ENCODE measurements around the gene ATXN2. TPM values are rescaled to one million over a fixed set of nuclear protein-coding genes. Genes with fewer than 3 reads are reported as not detected.

ATXN2 gene
- total RNA-seq, 2 donors from 2014 or later = 40.4 to 54.7 TPM

DNA sequence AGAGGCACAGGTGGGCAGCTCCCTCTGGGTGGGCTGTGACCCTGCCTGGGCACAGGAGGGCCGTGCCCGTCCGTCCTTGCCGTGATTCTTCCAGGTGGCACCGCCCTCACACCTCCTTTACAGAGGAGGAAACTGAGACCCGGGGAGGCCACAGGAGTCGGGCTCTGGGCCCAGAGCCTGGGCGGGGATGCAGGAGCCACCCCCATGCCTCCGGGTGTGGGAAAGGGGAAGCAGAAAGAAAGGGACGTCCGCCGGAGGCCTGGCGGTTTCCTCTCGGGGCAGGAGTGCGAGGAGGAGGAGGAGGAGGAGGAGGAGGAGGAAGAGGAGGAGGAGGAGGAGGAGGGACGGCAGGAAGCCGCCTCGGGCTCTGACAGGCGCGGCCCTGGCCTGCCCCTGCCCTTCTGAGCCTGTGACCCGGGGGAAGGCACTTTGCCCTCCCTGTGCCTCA lies 170.4 kb downstream of the ATXN2 start:
- Mint-ChIP-seq H3K4me3 (peak overlapping the region; percentile 81), H3K9me3 (no peaks in the 10 kb centered on the region), H3K36me3 (ENCODE audit: low read depth) (peaks cover 34% of the 10 kb centered on the region), H3K4me1 (peaks cover 58% of the 10 kb centered on the region), H3K27me3 (no peaks in the 10 kb centered on the region), H3K27ac (peak overlapping the region; percentile 46)
- no peak for ATAC-seq (replicated peaks)

DNA sequence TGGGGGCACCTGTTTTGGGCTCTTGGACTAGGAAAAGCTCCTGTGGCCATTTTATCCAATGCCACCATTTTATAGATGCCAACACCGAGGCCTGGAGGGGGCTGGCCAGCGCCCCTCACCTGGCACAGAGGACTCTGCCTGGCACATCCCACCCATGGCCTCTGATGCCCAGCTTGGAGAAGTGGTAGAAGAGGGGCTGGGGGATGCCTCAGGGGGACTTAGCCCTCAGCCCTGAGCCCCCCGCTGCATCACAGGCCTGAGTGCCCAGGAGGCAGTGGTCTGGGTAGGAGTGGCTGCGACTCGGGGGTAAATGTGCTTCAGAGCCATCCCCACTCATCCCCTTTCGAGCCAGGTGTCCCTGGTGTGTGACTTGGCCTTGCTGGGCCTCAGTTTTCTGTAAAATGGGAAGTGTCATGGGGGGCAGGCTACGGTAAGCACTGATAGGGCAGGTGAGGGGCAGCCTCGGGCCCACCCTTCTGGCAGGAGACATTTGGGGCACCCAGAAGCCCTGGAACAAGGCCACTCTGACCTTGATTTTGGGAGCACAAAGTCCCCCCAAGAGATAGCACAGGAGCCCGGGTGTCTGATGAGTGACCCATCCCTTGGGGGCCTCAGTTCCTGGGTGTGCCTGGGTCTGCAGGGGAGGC lies 170.9 kb downstream of the ATXN2 start:
- ATAC-seq (replicated peaks) = no peak
- Mint-ChIP-seq H3K27me3 (no peaks in the 10 kb centered on the region), H3K4me3 (peak overlapping the region; percentile 81), H3K36me3 (ENCODE audit: low read depth) (peaks cover 34% of the 10 kb centered on the region), H3K4me1 (peaks cover 58% of the 10 kb centered on the region), H3K27ac (peak overlapping the region; percentile 46), H3K9me3 (no peaks in the 10 kb centered on the region)

DNA sequence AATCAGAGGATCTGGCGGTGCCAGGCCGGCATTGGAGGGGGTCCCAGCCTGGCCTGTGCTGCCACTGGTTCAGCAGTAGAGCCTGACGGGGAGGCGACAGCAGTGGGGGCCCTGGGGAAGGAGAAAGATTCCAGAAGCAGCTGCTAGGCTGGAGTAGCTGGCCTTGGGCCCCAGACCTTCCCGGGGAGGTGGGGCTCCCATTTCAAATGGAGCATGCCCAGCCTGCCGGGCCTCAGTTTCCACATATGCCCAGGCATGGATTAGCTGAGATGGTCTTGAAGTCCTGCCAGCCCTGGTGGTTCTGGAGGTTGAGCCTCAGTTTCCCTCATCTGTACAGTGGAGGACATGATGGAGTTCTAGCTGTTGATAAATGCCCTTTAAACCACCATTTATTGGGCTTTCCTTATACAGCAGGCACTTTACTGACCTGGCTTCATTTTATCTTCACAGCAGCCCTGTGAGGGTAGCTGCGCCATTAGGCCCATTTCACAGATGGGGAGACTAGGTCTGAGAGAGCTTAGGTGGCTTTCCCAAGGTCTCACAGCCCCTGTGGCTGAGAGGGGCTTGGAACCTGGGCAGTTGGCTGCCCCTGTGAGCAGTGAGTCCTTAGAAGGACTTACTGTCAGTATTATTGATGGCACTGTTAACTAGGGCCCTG lies 171.6 kb downstream of the ATXN2 start:
- Mint-ChIP-seq H3K4me1 (peaks cover 58% of the 10 kb centered on the region), H3K27ac (no peak overlapping the region), H3K27me3 (no peaks in the 10 kb centered on the region), H3K36me3 (ENCODE audit: low read depth) (peaks cover 35% of the 10 kb centered on the region), H3K4me3 (peak overlapping the region; percentile 81), H3K9me3 (no peaks in the 10 kb centered on the region)
- no peak for ATAC-seq (replicated peaks)

DNA sequence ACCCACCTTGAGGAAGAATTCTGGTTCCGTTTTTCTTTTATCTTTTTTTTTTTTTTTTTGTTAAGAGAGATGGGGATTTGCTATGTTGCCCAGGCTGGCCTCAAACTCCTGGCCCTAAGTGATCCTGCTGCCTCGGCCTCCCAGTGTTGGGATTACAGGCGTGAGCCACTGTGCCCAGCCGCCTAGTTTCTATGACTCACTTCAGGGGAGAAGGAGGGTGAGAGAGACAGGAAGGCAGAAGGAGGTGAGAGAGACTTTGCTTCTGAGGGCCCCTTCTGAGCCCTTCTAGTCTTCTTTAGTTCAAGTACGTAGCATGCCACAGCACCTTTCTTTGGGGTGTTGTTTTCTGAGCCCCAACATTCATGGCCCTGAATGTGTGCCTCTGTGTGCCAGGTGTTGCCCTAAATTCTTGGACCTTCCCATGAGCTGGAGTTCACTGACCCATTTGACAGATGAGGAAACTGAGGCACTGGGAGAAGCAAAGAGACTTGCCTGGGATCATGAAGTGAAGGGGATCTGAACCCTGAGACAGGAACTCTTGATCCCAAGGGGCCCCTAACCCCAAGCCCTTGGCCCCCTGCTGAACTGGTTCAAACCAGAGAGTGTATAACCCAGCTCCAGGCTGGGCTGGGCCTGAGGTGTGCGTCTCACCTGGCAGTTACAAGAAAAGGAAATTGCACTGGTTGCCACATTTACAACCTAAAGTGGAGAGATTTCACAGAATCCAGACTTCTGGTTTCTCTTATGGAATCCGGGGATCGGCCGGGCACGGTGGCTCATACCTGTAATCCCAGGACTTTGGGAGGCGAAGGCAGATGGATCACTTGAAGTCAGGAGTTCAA lies 172.6 kb downstream of the ATXN2 start:
- Mint-ChIP-seq H3K9me3 (no peaks in the 10 kb centered on the region), H3K36me3 (ENCODE audit: low read depth) (peaks cover 35% of the 10 kb centered on the region), H3K4me3 (peak overlapping the region; percentile 71), H3K4me1 (peaks cover 51% of the 10 kb centered on the region), H3K27ac (peak overlapping the region; percentile 89), H3K27me3 (no peaks in the 10 kb centered on the region)
- peak; percentile 78 for ATAC-seq (replicated peaks)

DNA sequence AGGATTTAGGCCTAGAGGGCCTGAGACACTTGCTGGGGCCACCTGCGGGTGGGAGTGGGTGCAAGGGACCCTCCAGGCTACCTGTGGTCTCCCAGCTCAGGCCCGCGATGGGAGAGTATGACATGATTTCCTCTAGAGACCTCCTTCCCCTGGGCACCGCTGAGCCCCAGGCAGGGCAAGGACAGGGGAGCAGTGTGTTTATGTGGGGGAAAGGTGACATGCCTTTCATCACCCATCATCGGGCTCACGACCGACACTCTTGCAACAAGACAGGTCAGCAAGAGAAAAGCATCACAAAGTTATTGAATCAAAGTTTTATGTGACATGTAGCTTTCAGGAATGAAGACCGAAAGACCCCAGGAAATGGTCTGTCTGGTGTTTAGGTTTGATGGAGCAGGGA lies 173.5 kb downstream of the ATXN2 start:
- Mint-ChIP-seq H3K27me3 (no peaks in the 10 kb centered on the region), H3K4me3 (peak overlapping the region; percentile 71), H3K27ac (peak overlapping the region; percentile 89), H3K4me1 (peaks cover 44% of the 10 kb centered on the region), H3K36me3 (ENCODE audit: low read depth) (peaks cover 44% of the 10 kb centered on the region), H3K9me3 (no peaks in the 10 kb centered on the region)
- no peak for ATAC-seq (replicated peaks)

DNA sequence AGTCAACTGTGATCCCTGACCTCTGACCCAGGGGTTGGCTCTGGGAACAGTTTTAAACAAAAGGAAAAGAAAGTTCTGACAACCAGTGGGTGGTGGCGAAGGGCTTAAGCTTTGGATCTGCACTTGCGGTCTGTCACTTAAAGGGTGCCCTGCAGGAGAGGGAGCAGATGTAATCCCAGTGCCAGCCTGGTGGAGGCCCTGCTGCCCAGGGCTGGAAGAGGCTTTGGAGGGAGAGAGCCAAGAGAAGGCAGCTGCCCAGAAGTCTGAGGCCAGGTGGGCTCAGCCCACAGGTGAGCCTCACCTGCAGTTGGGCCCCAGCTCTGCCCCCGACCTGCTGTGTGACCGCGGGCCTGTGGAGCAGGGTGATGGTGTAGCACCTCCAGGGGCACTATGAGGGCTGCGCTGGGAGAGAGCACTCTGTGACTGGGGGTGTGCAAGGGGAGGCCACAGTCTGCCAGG lies 174.3 kb downstream of the ATXN2 start:
- Mint-ChIP-seq H3K4me1 (peaks cover 37% of the 10 kb centered on the region), H3K27ac (peak overlapping the region; percentile 67), H3K9me3 (no peaks in the 10 kb centered on the region), H3K36me3 (ENCODE audit: low read depth) (peaks cover 52% of the 10 kb centered on the region), H3K27me3 (no peaks in the 10 kb centered on the region), H3K4me3 (peak overlapping the region; percentile 71)
- no peak for ATAC-seq (replicated peaks)

DNA sequence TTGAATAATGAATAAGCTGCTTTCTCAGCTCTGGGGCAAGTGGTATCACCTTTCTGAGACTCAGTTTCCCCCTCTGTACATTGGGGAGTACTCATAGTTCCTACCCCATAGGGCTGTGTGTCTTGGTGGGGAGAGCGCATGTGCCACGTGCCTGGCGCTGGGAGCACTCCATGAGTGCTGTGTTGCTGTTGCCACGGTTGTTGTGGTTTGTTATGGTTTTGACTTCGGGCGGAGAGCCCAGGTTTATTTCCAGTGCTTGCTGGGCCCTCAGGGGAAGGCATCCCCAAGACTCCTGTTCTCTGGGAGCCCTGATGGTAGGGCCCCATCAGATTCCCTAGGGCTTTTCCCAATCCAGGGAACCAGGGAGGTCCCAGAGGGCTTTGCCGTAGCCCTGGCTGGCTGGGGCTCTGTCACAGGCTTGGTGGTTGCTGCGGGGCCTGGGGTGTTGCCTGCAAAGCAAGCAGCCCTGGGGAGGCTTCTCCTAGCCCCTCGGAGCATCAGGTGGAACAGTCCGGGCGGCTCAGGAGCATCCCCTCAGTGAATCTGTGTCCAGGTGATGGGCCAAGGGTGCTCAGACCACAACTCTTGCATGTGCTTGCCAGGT lies 174.8 kb downstream of the ATXN2 start:
- H3K4me3 Mint-ChIP-seq = peak overlapping the region; percentile 71
- H3K27ac Mint-ChIP-seq = peak overlapping the region; percentile 67

DNA sequence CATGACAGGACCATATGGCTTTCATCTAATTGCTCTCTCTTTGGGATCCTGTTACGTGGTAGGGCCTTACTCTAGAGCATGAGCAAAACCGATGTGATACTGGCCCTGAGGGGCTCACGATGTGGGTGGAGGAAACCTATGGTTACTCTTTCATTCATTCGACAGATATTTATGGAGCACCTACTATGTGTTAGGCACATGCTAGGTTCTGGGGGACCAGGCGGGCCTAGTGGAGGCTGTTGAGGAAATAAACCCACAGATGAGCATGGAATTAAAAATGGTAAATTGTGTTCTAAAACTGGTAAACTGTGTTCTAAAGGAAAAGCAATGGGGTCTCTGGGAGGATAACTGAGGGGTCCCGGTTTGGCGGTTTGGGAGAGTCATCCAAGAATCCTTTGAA lies 178.6 kb downstream of the ATXN2 start:
- Mint-ChIP-seq H3K4me3 (no peak overlapping the region), H3K27me3 (no peaks in the 10 kb centered on the region), H3K9me3 (no peaks in the 10 kb centered on the region), H3K4me1 (peaks cover 18% of the 10 kb centered on the region), H3K36me3 (ENCODE audit: low read depth) (peaks cover 66% of the 10 kb centered on the region), H3K27ac (no peak overlapping the region)
- ATAC-seq (replicated peaks) = no peak

More for the DNA sequence above, 174.8 kb downstream of the ATXN2 start:
- no peak for ATAC-seq (replicated peaks)
- no peaks in the 10 kb centered on the region for H3K27me3 Mint-ChIP-seq
- peaks cover 37% of the 10 kb centered on the region for H3K4me1 Mint-ChIP-seq
- H3K36me3 Mint-ChIP-seq (ENCODE audit: low read depth) = peaks cover 57% of the 10 kb centered on the region
- no peaks in the 10 kb centered on the region for H3K9me3 Mint-ChIP-seq

DNA sequence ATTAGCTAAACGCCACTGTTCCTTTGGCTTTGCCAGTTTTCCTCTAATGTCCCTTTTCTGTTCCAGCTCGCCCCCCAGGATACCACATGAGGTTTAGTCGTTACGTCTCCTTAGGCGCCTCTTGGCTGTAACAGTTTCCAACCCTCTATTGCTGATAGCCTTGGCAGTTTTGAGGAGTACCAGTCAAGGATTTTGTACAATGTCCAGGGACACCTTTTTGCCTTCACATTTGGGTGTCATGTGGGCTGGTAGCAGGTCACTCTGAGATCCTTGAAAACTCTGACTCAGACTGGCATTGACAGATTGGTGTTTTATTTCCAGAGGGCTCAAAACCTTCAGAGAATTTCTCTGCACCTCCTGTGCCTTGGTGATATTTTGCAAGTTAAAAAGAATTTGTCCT lies 179.3 kb downstream of the ATXN2 start:
- H3K9me3 Mint-ChIP-seq = no peaks in the 10 kb centered on the region
- no peak for ATAC-seq (replicated peaks)
- peaks cover 66% of the 10 kb centered on the region for H3K36me3 Mint-ChIP-seq (ENCODE audit: low read depth)
- peaks cover 16% of the 10 kb centered on the region for H3K4me1 Mint-ChIP-seq
- no peak overlapping the region for H3K4me3 Mint-ChIP-seq
- H3K27ac Mint-ChIP-seq = no peak overlapping the region
- H3K27me3 Mint-ChIP-seq = no peaks in the 10 kb centered on the region

DNA sequence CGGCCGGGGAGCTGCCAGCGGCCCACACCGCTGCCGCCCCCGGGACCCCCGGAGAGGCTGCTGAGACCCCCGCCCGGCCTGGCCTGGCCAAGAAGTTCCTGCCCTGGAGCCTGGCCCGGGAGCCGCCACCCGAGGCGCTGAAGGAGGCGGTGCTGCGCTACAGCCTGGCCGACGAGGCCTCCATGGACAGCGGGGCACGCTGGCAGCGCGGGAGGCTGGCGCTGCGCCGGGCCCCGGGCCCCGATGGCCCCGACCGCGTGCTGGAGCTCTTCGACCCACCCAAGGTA lies 180.6 kb downstream of the ATXN2 start:
- Mint-ChIP-seq H3K27me3 (no peaks in the 10 kb centered on the region), H3K4me1 (peaks cover 16% of the 10 kb centered on the region), H3K36me3 (ENCODE audit: low read depth) (peaks cover 62% of the 10 kb centered on the region), H3K4me3 (no peak overlapping the region), H3K27ac (no peak overlapping the region), H3K9me3 (no peaks in the 10 kb centered on the region)
- ATAC-seq (replicated peaks) = no peak

DNA sequence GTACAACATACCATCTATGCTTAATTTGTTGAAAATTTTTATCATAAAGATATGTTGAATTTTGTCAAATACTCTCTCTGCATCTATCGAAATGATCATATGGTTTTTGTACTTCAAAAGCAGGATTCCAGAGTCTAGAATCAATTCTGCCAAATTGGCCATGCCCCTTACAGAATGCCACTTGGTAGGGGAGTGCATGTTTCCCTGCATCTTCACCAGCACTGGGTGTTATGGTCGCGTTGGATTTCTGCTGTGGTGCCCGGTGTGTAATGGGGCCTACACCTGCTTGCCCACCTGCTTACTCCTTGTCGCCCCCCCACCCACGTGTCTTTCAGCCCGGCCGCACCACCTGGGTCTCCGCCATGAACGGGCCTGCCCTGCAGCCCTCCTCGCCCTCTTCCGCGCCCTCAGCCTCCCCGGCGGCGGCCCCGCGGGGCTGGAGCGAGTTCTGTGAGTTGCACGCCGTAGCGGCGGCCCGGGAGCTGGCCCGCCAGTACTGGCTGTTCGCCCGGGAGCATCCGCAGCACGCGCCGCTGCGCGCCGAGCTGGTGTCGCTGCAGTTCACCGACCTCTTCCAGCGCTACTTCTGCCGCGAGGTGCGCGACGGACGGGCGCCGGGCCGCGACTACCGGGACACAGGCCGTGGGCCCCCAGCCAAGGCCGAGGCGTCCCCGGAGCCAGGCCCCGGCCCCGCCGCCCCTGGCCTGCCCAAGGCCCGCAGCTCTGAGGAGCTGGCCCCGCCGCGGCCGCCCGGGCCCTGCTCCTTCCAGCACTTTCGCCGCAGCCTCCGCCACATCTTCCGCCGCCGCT lies 181.1 kb downstream of the ATXN2 start:
- peaks cover 21% of the 10 kb centered on the region for H3K4me1 Mint-ChIP-seq
- H3K27me3 Mint-ChIP-seq = no peaks in the 10 kb centered on the region
- ATAC-seq (replicated peaks) = no peak
- no peaks in the 10 kb centered on the region for H3K9me3 Mint-ChIP-seq
- no peak overlapping the region for H3K4me3 Mint-ChIP-seq
- H3K36me3 Mint-ChIP-seq (ENCODE audit: low read depth) = peaks cover 61% of the 10 kb centered on the region
- H3K27ac Mint-ChIP-seq = no peak overlapping the region

DNA sequence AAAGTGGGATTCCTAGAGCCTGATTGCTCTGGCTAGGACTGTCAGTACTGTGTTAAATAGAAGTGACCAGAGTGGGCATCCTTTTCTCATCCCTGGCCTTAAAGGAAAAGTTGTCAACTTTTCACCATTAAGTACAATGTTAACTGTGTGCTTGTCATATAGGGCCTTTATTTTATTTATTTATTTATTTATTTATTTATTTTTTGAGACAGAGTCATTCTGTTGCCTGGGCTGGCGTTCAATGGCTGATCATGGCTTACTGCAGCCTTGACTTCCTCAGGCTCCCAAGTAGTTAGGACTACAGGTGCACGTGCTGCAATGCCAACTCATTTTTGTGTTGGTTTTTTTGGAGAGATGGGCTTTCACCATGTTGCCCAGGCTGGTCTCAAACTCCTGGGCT lies 181.8 kb downstream of the ATXN2 start:
- Mint-ChIP-seq H3K4me3 (no peak overlapping the region), H3K27me3 (no peaks in the 10 kb centered on the region), H3K4me1 (peaks cover 21% of the 10 kb centered on the region), H3K9me3 (no peaks in the 10 kb centered on the region), H3K27ac (no peak overlapping the region), H3K36me3 (ENCODE audit: low read depth) (peaks cover 54% of the 10 kb centered on the region)
- no peak for ATAC-seq (replicated peaks)

DNA sequence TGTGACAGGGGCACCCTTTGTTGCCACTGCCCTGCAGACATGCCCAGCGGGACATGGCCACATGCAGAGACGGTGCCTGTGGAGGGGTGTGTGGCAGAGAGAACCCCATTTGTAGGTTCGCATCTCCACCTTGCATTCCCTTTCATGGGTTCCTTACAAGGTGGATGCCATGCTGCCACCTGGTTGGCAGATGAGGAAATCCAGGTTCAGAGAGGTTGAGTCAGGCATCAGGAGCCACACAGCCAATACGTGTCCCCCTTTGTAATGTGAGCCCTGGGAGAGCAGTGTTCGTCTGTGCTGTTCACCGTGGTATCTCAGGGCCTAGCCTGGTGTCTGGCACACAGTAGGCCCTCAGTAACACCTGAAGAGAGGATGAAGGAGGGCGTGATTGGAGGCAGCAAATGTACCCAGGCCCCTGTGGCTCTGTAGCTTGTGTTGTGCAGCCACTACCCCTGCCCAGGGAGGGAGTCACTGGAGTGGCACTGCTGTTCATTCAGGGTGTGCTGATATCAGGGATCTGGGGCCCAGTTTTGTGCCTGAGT lies 184.3 kb downstream of the ATXN2 start:
- H3K36me3 Mint-ChIP-seq (ENCODE audit: low read depth) = peaks cover 29% of the 10 kb centered on the region
- no peaks in the 10 kb centered on the region for H3K27me3 Mint-ChIP-seq
- H3K27ac Mint-ChIP-seq = peak overlapping the region; percentile 64
- H3K9me3 Mint-ChIP-seq = no peaks in the 10 kb centered on the region
- no peak overlapping the region for H3K4me3 Mint-ChIP-seq
- H3K4me1 Mint-ChIP-seq = peaks cover 31% of the 10 kb centered on the region
- ATAC-seq (replicated peaks) = no peak

All from activated T-helper 17 cell treated with anti-CD3 and anti-CD28 coated beads, Interleukin-2, amount 50 U/mL, for 72 hours (primary cell).